ENCODE measurements around the gene SRA1.

The SRA1 gene

DNA sequence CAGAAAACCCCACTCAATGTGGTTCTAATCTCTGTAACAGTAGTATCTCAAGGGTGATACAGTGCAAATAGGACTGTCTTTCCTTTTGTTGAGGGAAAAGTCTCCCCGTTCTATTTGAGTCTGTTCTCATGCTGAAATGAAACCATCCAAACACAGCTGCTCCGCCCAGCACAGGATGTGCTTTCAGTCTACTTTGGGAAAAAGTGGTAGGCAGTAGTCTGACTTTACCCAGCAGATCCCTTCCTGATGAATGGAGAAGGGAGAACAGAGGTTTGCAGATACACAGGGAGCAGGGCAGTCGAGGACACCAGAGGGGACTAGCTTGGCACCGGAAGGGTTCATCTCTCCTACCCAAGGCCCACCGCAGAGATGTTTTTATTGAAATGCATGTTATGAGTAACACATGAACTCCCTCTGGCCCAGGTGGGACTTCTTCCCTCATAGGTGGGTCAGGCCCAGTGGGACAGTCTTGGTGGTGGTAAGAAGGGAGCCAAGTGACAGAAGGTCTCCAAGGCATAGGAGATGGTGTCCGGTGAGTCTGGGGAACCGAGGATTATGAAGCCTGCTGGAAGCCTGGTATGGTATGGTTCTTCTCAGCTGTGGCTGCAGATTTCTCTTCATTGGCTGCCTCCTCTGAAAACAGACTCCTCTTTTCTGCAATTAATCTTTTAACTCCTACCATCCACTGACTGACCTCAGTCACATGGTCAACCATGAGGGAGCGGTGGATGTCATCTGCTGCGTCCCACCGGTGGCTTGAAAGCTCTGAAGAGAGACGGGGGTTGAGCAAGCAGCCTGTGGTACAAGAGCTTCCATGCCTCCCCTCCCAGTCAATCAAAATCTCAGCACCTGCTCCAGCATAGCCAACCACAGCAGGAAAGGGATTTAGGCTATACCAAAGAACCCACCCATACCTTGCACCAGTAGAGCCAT, 6.9 kb downstream of the SRA1 start:
- DNase-seq (ENCODE audit: low read depth) = no peak

DNA sequence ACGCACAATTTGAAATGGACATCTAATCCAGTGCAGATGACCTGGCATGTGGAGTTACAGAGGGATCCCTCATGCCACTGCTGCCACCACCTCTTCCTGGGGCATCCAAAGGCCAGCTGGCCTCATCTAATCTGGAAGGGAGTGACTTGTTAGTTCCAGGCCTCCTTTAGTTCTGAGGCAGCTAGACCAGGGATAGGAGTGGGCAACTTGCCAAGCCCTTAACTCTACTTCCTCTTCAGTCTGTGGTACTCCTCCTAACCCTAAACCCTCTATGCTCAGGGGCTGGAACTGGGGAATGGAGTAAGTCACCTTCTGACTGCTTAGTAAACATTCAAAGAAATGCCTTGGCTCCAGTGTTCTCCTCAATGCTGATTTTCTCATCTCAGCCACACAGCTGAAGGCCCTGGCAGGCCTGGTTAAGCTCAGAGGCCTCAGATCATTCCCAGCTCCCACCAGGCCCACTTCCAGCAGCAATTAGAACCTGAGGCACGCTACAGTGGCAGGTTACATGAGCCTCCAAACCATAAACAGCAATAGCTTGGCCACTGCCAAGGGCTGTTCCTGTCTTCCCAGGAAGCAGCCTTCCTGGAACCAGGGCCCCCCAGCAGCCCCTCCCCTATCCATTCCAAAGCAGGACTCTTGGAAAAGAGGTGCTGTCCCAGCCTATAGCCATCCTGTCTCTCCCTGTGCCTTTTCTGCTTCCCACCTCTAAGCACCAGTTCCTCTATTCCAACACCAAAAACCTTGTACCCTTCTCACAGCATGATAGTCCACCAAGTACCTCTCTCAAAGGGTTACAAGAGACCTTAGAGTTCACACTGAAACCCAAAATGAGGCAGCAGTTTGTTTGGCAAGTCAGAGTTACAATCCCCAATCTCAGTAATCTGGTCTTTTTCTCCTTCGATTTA, 7.8 kb downstream of the SRA1 start:
- no peak for DNase-seq (ENCODE audit: low read depth)

DNA sequence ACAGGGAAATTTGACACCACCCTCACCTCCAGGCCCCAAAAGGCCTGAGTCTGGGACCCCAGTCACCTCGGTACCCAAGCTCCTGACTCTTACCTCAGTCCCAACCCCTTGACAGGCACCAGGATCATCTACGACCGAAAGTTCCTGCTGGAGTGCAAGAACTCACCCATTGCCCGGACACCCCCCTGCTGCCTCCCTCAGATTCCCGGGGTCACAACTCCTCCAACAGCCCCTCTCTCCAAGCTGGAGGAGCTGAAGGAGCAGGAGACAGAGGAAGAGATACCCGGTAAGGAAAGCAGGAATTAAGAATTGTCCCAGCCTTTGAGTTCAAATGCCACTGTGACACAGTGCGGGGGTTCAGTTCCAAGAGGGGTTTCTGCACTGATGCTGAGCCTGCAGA, 8.5 kb downstream of the SRA1 start:
- DNase-seq (ENCODE audit: low read depth) = no peak

DNA sequence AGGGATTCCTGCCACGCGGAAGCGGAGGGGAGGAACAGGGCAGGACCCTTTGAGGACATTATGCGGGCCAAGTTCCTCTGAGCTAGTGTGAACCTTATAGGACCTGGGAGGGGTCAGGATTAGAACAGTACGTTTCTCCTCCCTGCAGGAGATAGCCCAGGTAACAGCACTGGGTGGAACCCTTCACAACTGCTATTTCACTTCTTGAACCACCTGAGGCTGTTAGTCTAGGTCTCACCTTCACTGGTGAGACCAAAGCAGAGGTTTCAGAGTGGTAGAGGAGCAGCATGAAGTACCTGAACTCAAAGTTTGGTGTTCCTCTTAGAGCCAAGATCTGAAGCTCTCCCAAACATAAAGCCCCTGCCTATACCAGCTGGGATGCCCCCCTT, 9.0 kb downstream of the SRA1 start:
- DNase-seq (ENCODE audit: low read depth) = no peak

DNA sequence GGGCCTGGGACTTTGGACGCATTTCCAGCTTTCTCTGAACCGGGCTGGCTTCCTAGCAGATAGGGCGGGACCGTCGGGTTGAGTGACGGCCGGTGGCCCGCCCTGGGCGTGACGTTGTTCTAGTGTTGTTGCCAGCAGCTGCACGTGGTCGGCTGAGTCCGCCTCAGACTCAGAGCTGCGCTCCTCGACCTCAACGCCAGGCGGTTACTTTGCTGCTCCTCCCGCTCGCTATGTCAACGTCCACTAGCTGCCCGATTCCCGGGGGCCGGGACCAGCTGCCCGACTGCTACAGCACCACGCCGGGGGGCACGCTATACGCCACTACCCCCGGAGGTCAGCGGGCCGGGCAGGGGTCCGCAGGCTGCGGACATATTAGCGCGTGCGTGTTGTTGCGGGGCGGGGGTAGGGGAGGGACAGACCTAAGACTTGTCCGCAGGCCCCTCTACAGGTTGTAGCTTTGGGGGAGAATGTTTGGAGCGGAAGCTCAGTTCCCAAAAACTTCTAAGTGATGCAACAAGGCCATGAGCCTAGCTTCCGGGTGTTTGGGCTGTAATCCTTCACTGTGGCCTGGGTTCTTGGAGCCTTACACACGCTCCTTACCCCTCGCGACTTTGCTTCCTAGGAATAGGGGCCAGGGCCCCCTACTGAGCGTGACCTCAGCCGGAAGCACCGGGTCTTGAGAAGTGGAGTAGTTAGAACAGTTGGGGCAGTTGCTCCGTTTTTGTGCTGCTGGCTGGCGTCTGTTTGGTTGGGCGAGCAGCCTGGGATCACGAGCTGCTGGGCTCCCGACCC, 9.6 kb downstream of the SRA1 start, which contains the start of gene EIF4EBP3:
Gene EIF4EBP3, plus strand, starts transcription at position 155 of the 792 bp plus-strand sequence. Its CDS starts 76 bp downstream, at position 231.
- peak; percentile 67 for DNase-seq (ENCODE audit: low read depth)

DNA sequence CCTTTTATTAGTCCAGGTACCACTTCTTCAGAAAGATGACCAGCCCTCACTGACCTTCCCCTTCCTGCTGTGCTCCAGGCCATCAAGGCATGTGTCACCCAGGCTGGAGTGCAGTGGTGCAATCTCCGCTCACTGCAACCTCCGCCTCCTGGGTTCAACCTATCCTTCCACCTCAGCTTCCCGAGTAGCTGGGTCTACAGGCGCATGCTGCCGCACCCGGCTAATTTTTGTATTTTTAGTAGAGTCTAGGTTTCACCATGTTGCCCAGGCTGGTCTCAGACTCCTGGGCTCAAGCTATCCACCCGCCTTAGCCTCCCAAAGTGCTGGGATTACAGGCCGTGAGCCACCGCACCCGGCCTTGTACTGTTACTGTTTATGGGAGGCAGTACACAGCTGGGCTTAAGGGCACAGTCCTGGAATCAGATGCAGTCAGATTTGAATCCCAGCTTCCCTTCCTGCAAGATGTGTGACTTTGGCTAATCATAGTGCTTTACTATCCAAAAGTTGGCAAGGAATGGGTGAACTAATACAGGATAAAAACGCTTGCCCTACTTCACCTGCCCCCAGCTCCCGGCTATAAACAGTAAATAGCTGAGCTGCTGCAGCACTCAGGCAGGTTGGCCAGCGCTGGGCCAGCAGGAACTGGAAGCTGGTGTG, 10.3 kb downstream of the SRA1 start:
- DNase-seq (ENCODE audit: low read depth) = no peak

DNA sequence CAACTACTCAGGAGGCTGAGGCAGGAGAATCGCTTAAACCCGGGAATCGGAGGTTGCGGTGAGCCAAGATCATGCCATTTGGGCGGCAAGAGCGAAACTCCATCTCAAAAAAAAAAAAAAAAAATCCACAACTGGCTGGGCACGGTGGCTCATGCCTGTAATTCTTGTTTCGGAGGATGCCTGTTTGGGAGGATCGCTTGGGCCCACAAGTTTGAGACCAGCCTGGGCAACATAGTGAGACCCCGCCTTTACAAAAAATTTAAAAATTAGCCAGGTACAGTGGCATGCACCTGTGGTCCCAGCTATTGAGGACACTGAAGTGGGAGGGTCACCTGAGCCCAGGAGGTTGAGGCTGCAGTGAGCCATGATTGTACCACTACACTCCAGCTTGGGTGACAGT, 11.7 kb downstream of the SRA1 start:
- no peak for DNase-seq (ENCODE audit: low read depth)

DNA sequence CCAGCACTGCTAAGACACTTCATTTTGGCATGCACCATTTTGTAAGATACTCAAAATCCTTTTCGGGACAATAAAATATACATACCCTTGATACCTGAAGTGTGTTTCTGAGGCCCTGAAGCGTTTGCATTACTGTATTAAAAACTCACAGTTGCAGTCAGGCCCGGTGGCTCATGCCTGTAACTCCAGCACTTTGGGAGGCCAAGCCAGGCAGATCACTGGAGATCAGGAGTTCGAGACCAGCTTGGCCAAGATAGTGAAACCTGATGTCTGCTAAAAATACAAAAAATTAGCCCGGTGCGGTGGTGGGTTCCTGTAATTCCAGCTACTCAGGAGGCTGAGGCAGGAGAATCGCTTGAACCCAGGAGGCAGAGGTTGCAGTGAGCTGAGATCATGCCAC, 12.3 kb downstream of the SRA1 start:
- no peak for DNase-seq (ENCODE audit: low read depth)

DNA sequence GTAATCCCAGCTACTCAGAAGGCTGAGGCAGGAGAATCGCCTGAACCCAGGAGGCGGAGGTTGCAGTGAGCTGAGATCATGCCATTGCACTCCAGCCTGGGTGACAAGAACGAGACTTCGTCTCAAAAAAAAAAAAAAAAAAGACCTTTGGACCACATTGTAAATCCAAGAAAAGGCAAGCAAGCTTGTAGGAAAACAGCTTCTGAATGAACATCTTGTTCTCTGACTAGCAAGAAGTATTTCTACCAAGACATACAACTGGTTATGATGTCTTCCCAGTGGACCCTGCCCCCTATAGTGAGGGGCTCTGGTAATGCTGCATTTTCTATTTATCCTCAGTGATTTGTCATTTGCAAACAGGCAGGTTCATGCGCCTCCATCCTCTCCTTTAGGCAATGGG, 14.3 kb downstream of the SRA1 start:
- no peak for DNase-seq (ENCODE audit: low read depth)

DNA sequence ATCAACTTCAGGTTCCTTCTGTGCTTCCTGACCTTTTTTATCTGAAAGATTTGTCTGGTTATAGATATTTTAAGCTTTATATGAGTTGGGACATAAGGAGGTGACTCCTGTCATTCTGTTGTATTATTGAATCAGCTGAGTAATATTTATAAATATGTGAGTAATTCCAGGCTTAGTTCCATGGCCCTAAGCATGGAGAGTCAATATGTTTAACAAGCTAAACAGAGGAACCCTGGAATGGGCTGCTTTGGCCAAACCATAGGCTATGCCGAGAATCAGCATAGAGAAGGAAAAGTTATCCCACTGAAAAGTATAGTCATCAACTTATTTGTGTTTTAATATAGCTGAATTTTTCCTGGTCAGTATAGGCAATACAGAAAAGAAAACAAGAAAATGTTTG, 17.0 kb downstream of the SRA1 start:
- no peak for DNase-seq (ENCODE audit: low read depth)

DNA sequence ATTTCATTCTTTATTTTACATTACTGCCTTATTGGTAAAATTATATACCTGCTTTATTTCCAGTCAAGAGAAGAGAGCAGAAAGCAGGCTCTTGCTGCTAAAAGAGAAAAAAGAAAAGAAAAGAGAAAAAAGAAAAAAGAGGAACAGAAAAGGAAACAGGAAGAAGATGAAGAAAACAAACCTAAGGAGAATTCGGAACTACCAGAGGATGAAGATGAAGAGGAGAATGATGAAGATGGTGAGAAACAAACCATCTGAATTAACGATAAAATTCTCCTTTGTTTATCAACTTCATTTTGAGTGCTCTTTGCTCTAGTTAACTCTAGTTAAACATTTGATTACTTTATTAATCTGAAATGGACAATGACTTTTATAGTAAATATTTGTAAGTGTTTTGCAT, 33.3 kb downstream of the SRA1 start:
- no peak for DNase-seq (ENCODE audit: low read depth)

DNA sequence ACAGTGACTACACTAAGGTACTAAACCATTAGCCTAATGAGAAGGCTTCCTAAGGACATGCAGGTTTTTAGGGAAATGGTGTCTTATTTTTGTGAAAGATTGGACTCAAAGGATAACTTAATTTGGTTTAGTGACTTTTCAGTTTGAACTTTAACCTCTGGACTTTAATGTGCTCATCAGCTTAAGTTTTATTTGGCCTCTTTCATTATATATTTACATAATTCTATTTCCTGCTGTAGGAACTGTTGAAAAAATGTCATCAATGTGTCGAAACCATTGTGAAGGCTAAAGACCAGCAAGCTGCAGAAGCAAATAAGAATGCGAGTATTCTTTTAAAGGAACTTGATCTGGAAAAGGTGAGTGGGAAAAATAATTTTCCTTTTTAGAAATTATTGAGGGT, 44.1 kb downstream of the SRA1 start:
- DNase-seq (ENCODE audit: low read depth) = no peak

DNA sequence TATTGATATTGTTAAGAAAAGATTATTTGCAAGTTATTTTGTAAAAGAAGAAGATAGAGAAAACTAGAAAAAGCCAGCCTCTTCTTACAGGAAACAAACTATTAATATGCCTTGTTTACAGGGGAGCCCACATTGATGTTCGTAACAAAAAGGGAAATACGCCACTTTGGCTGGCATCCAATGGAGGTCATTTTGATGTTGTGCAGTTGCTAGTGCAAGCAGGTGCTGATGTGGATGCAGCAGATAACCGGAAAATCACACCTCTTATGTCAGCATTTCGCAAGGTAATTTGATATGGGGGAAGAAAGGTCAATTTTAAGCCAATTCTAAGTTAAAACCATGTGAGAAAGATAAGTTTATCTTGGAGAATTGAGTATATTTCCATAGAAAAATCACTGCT, 47.4 kb downstream of the SRA1 start:
- DNase-seq (ENCODE audit: low read depth) = no peak

DNA sequence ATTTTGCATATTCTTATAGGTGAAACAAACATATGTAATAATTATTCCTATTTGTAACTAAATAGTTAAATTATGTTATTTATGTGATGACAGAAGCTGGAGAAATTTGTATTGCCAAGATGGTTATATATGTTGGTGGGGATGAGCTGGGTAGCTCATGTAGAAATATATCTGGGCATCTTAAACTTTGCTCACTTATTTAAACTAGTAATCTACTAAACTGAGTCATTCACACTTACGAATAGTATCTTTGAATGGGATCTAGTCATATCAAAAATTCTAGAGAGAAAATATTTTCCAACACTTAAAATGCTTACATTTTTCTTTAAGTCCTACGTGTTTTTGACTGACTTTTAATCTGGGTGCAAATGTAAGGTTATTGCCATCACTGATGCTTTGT, 54.4 kb downstream of the SRA1 start:
- DNase-seq (ENCODE audit: low read depth) = no peak

Measured in stimulated activated CD8-positive, alpha-beta memory T cell treated with anti-CD3 and anti-CD28 coated beads, Interleukin-7, amount 100 ng/mL, for 24 hours (primary cell).